K562 (cell line): Measurements from ENCODE around the gene VWA1. TPM values are rescaled to one million over a fixed set of nuclear protein-coding genes. Genes with fewer than 3 reads are reported as not detected.

Source experiments
- CTBP1 ChIP-seq: fragments of 450-650 bp; IDR thresholded peaks from 2 replicates; pipeline ENCODE4 v1.6.1; 2016; ENCODE audit warnings: borderline replicate concordance
- HDAC1 ChIP-seq, 2 experiments: fragments of 450-650 bp; IDR thresholded peaks; 2 replicates each; pipeline ENCODE4 v1.6.1; 2016 to 2017; ENCODE audit warnings: inconsistent platforms in 1 of 2, mild to moderate bottlenecking in 1 of 2, moderate library complexity in 1 of 2
- POLR2AphosphoS2 ChIP-seq: IDR thresholded peaks from 2 replicates; pipeline ENCODE4 v1.6.1; 2012; ENCODE audit warnings: low read length, improper control_type of control experiment
- RBM25 ChIP-seq: fragments of 200-400 bp; formaldehyde crosslinking; IDR thresholded peaks from 2 replicates; pipeline ENCODE4 v1.6.1; 2018; ENCODE audit warnings: low read length, low read depth, moderate library complexity; ENCODE audit not compliant: severe bottlenecking
- SPI1 ChIP-seq: IDR thresholded peaks from 2 replicates; pipeline ENCODE4 v1.6.1; 2011; ENCODE audit warnings: low read depth, low read length, control low read depth, borderline replicate concordance
- ZNF197 ChIP-seq: fragments of 200-800 bp; sonication (Bioruptor generic); IDR thresholded peaks from 2 replicates; pipeline ENCODE4 v1.6.1; 2016; ENCODE audit warnings: low read depth, missing genetic modification characterization, missing compliant biosample characterization
- polyA plus RNA-seq, 8 experiments: library from polyadenylated mRNA; depleted of rRNA in 4 of 8; stranded (reverse) in 5 of 8; unstranded in 3 of 8; fragments of >200 nt; fragmentation: Nextera tagmentation in 2 of 8; fragmentation: Illumina TruSeq in 1 of 8; extraction: Ambion mirVana in 2 of 8; extraction: Trizol in 1 of 8; gene quantifications; 2 replicates each; pipeline versions ENCODE4 v1.2.1 to v1.2.3, GENCODE V29; 2011 to 2014; ENCODE audit warnings: inconsistent platforms in 1 of 8, missing spikeins in 1 of 8
- total RNA-seq, 7 experiments: library from RNA; depleted of rRNA in 6 of 7; stranded (reverse); fragments of >200 nt in 6 of 7; fragmentation: Illumina TruSeq in 2 of 7; extraction: Trizol in 2 of 7; gene quantifications; 2 replicates each; pipeline versions ENCODE4 v1.2.1 to v1.2.3, GENCODE V29; 2011 to 2021; ENCODE audit warnings: low replicate concordance in 1 of 7
- TF ChIP-seq, protein P1 (sequence below), 2 experiments: fragments of 200-800 bp in 1 of 2; sonication (Bioruptor generic) in 1 of 2; sonication (generic) in 1 of 2; formaldehyde crosslinking in 1 of 2; IDR thresholded peaks in 1 of 2; conservative IDR thresholded peaks in 1 of 2; 2 replicates each; pipeline versions ENCODE4 v1.5.0 to v1.6.1; 2016 to 2020; ENCODE audit warnings: missing compliant biosample characterization in 1 of 2, missing genetic modification characterization in 1 of 2, missing genetic modification reagents in 1 of 2
- TF ChIP-seq, protein P2 (sequence below): fragments of 450-650 bp; IDR thresholded peaks from 2 replicates; pipeline ENCODE4 v1.6.1; 2016; ENCODE audit warnings: low read depth
- TF ChIP-seq, protein P3 (sequence below): sonication (generic); formaldehyde crosslinking; IDR thresholded peaks from 2 replicates; pipeline ENCODE4 v1.8.0; 2022; ENCODE audit warnings: mild to moderate bottlenecking, low read depth, missing genetic modification reagents
- TF ChIP-seq, protein P4 (sequence below): fragments of 450-650 bp; IDR thresholded peaks from 2 replicates; pipeline ENCODE4 v1.6.1; 2017; ENCODE audit warnings: antibody characterized with exemption, mild to moderate bottlenecking

The VWA1 gene
- total and polyA plus RNA-seq, 9 of the 15 experiments (the other 6 are each of a cell fraction or from before 2014, with no cell fraction given), result 0.01 to 6.4 (median 0.85) TPM

DNA sequence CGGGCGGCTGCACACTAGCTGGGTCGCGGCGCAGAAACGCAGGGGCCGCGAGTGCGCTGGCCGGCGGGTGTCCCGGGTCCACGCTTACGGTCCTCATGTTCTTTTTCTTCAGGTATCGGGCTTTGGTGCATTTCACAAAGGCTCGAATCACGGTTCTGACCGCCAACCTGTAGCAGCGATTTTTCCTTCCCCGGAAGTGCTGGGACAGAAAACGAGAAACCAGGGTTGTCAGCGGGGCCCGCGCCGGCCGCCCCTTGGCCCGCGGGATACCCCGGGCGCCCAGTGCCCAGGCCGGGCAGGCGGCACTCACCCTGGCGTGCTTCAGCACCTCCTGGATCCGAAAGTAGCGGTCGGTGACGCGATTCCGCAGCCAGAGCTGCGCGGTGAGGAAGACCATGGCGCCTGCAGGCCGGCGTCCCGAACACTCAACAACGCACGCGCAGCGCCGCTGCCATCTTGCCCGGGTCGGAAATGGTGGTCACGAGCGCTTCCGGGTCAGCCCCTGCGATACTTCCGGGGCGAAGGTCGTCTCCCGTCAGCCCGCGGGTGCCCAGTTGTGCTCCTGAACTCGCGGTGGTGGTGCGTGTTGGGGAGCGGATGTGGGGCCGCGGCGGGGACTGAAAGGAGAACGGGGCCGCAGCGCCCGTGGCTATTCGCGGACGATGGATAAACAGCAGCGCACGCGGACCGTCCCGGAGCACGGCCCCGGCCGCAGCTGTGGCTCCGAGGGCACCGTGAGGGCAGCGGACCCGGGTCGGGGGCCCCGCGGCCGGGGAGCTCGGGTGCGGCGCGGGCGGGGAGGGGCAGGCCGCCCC, 28.5 kb upstream of the VWA1 start, which contains the start of gene MRPL20 (continued):
- TF ChIP-seq, protein P1, sequence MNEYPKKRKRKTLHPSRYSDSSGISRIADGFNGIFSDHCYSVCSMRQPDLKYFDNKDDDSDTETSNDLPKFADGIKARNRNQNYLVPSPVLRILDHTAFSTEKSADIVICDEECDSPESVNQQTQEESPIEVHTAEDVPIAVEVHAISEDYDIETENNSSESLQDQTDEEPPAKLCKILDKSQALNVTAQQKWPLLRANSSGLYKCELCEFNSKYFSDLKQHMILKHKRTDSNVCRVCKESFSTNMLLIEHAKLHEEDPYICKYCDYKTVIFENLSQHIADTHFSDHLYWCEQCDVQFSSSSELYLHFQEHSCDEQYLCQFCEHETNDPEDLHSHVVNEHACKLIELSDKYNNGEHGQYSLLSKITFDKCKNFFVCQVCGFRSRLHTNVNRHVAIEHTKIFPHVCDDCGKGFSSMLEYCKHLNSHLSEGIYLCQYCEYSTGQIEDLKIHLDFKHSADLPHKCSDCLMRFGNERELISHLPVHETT (CRISPR knock-in tag; conservative IDR thresholded peaks at IDR 0.05 in 1 of 2, IDR thresholded peaks at IDR 0.05 in 1 of 2), result peak in 1 of 2 experiments; percentile 96; a peak in 2 of 4 replicates
- TF ChIP-seq, protein P2, sequence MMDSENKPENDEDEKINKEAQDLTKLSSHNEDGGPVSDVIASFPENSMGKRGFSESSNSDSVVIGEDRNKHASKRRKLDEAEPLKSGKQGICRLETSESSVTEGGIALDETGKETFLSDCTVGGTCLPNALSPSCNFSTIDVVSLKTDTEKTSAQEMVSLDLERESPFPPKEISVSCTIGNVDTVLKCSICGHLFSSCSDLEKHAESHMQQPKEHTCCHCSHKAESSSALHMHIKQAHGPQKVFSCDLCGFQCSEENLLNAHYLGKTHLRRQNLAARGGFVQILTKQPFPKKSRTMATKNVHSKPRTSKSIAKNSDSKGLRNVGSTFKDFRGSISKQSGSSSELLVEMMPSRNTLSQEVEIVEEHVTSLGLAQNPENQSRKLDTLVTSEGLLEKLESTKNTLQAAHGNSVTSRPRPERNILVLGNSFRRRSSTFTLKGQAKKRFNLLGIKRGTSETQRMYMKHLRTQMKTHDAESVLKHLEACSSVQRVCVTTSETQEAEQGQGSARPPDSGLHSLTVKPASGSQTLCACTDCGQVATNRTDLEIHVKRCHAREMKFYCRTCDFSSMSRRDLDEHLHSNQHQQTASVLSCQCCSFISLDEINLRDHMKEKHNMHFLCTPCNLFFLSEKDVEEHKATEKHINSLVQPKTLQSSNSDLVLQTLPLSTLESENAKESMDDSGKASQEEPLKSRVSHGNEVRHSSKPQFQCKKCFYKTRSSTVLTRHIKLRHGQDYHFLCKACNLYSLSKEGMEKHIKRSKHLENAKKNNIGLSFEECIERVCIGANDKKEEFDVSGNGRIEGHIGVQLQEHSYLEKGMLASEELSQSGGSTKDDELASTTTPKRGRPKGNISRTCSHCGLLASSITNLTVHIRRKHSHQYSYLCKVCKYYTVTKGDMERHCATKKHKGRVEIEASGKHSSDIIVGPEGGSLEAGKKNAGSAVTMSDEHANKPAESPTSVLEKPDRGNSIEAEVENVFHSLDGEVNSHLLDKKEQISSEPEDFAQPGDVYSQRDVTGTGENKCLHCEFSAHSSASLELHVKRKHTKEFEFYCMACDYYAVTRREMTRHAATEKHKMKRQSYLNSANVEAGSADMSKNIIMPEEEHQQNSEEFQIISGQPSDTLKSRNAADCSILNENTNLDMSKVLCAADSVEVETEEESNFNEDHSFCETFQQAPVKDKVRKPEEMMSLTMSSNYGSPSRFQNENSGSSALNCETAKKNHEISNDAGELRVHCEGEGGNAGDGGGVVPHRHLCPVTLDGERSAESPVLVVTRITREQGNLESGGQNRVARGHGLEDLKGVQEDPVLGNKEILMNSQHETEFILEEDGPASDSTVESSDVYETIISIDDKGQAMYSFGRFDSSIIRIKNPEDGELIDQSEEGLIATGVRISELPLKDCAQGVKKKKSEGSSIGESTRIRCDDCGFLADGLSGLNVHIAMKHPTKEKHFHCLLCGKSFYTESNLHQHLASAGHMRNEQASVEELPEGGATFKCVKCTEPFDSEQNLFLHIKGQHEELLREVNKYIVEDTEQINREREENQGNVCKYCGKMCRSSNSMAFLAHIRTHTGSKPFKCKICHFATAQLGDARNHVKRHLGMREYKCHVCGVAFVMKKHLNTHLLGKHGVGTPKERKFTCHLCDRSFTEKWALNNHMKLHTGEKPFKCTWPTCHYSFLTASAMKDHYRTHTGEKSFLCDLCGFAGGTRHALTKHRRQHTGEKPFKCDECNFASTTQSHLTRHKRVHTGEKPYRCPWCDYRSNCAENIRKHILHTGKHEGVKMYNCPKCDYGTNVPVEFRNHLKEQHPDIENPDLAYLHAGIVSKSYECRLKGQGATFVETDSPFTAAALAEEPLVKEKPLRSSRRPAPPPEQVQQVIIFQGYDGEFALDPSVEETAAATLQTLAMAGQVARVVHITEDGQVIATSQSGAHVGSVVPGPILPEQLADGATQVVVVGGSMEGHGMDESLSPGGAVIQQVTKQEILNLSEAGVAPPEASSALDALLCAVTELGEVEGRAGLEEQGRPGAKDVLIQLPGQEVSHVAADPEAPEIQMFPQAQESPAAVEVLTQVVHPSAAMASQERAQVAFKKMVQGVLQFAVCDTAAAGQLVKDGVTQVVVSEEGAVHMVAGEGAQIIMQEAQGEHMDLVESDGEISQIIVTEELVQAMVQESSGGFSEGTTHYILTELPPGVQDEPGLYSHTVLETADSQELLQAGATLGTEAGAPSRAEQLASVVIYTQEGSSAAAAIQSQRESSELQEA, result no peak
- TF ChIP-seq POLR2AphosphoS2 (peak; percentile 95), ZNF197 (CRISPR knock-in tag) (no peak), CTBP1 (peak; percentile 79; the same call in 1 of the 2 replicates), HDAC1 (IDR thresholded peaks at IDR 0.05) (peak in 1 of 2 experiments; percentile 97; a peak in 2 of 4 replicates), RBM25 (no peak), SPI1 (no peak)
- TF ChIP-seq, protein P3, sequence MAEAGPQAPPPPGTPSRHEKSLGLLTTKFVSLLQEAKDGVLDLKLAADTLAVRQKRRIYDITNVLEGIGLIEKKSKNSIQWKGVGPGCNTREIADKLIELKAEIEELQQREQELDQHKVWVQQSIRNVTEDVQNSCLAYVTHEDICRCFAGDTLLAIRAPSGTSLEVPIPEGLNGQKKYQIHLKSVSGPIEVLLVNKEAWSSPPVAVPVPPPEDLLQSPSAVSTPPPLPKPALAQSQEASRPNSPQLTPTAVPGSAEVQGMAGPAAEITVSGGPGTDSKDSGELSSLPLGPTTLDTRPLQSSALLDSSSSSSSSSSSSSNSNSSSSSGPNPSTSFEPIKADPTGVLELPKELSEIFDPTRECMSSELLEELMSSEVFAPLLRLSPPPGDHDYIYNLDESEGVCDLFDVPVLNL (CRISPR knock-in tag), result no peak
- TF ChIP-seq, protein P4, sequence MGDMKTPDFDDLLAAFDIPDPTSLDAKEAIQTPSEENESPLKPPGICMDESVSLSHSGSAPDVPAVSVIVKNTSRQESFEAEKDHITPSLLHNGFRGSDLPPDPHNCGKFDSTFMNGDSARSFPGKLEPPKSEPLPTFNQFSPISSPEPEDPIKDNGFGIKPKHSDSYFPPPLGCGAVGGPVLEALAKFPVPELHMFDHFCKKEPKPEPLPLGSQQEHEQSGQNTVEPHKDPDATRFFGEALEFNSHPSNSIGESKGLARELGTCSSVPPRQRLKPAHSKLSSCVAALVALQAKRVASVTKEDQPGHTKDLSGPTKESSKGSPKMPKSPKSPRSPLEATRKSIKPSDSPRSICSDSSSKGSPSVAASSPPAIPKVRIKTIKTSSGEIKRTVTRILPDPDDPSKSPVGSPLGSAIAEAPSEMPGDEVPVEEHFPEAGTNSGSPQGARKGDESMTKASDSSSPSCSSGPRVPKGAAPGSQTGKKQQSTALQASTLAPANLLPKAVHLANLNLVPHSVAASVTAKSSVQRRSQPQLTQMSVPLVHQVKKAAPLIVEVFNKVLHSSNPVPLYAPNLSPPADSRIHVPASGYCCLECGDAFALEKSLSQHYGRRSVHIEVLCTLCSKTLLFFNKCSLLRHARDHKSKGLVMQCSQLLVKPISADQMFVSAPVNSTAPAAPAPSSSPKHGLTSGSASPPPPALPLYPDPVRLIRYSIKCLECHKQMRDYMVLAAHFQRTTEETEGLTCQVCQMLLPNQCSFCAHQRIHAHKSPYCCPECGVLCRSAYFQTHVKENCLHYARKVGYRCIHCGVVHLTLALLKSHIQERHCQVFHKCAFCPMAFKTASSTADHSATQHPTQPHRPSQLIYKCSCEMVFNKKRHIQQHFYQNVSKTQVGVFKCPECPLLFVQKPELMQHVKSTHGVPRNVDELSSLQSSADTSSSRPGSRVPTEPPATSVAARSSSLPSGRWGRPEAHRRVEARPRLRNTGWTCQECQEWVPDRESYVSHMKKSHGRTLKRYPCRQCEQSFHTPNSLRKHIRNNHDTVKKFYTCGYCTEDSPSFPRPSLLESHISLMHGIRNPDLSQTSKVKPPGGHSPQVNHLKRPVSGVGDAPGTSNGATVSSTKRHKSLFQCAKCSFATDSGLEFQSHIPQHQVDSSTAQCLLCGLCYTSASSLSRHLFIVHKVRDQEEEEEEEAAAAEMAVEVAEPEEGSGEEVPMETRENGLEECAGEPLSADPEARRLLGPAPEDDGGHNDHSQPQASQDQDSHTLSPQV, result peak; percentile 77
